H1 (cell line): Measurements from ENCODE around the gene LRRC10. TPM values are rescaled to one million over a fixed set of nuclear protein-coding genes. Genes with fewer than 3 reads are reported as not detected.
"Not testable (repeated sequence)": the region's sequence is repeated elsewhere in the genome, so short reads cannot be mapped to it uniquely, and the experiment has no call there.

ENCODE experiments used
- CTCF ChIA-PET: fragments of 300-600 bp; sonication (Branson Sonifier 250); formaldehyde crosslinking; loops from one replicate; lab custom pipeline; 2021; ENCODE audit not compliant: partially characterized antibody; lab: Charles Lee
- POLR2A ChIA-PET: fragments of 300-600 bp; sonication (Branson Sonifier 250); formaldehyde crosslinking; loops from one replicate; lab custom pipeline; 2021; ENCODE audit warnings: inconsistent platforms; ENCODE audit not compliant: partially characterized antibody; lab: Charles Lee
- DNase-seq, 2 experiments: peaks; one replicate each; pipeline versions ENCODE4 v3.0.0 to v3.0.0-alpha.2; 2010 to 2022; ENCODE audit warnings: low spot score in 2 of 2, low read depth in 1 of 2, mixed read lengths in 1 of 2
- FAIRE-seq: peaks from 2 replicates; lab custom pipeline; 2011; peaks lifted over from hg19 to GRCh38; lab: Jason Lieb, UNC
- H2AFZ ChIP-seq: 2 replicates; pipeline ENCODE4 v1.8.1; 2012; ENCODE audit warnings: low read length, inconsistent platforms
- H2AK5ac ChIP-seq: 2 replicates; pipeline ENCODE4 v1.6.1; 2013; ENCODE audit warnings: low read depth, low read length
- H2BK120ac ChIP-seq: replicated peaks from 2 replicates; pipeline ENCODE3; 2013; ENCODE audit warnings: low read depth, low read length, inconsistent platforms
- H2BK12ac ChIP-seq: 2 replicates; pipeline ENCODE4 v1.6.1; 2013; ENCODE audit warnings: low read depth, low read length
- H2BK15ac ChIP-seq: 2 replicates; pipeline ENCODE4 v1.6.1; 2013; ENCODE audit warnings: low read length
- H2BK20ac ChIP-seq: 2 replicates; pipeline ENCODE4 v1.6.1; 2013; ENCODE audit warnings: low read length
- H2BK5ac ChIP-seq: 2 replicates; pipeline ENCODE4 v1.6.1; 2013; ENCODE audit warnings: low read depth, low read length
- H3K14ac ChIP-seq: 2 replicates; pipeline ENCODE4 v1.6.1; 2013; ENCODE audit warnings: inconsistent platforms; ENCODE audit not compliant: insufficient read length
- H3K18ac ChIP-seq: 2 replicates; pipeline ENCODE4 v1.6.1; 2013; ENCODE audit warnings: low read length; ENCODE audit errors: extremely low read depth
- H3K23ac ChIP-seq: 2 replicates; pipeline ENCODE4 v1.6.1; 2013; ENCODE audit warnings: inconsistent platforms; ENCODE audit not compliant: insufficient read length
- H3K23me2 ChIP-seq: 2 replicates; pipeline ENCODE4 v1.6.1; 2013; ENCODE audit warnings: low read depth, low read length
- H3K27ac ChIP-seq: 2 replicates; pipeline ENCODE4 v1.6.1; 2011; ENCODE audit warnings: low read depth, low read length, inconsistent platforms
- H3K27me3 ChIP-seq, 4 experiments: replicated peaks in 1 of 4; 1 replicate in 1 of 4; 2 replicates in 3 of 4; pipeline versions ENCODE4 v1.6.1 to v1.8.1; 2011 to 2013; ENCODE audit warnings: low read length in 3 of 4, mild to moderate bottlenecking in 3 of 4, inconsistent platforms in 2 of 4, mixed read lengths in 2 of 4, moderate library complexity in 1 of 4; ENCODE audit not compliant: control insufficient read depth in 3 of 4, insufficient read depth in 3 of 4; ENCODE audit errors: extremely low read depth in 1 of 4
- H3K36me3 ChIP-seq, 4 experiments: 2 replicates each; pipeline versions ENCODE4 v1.6.1 to v1.8.1; 2011 to 2013; ENCODE audit warnings: mild to moderate bottlenecking in 4 of 4, low read length in 3 of 4, moderate library complexity in 2 of 4, control low read depth in 1 of 4, inconsistent platforms in 1 of 4; ENCODE audit not compliant: insufficient read depth in 4 of 4, control insufficient read depth in 2 of 4
- H3K4ac ChIP-seq: replicated peaks from 2 replicates; pipeline ENCODE3; 2013; ENCODE audit warnings: low read length, low read depth, mixed read lengths, inconsistent platforms; ENCODE audit not compliant: insufficient read length
- H3K4me1 ChIP-seq, 4 experiments: replicated peaks in 1 of 4; 1 replicate in 1 of 4; 2 replicates in 3 of 4; pipeline versions ENCODE4 v1.6.1 to v1.8.1; 2011 to 2013; ENCODE audit warnings: low read length in 3 of 4, inconsistent platforms in 2 of 4, mixed read lengths in 1 of 4; ENCODE audit not compliant: insufficient read depth in 4 of 4, control insufficient read depth in 3 of 4
- H3K4me2 ChIP-seq, 2 experiments: 2 replicates each; pipeline versions ENCODE4 v1.6.1 to v1.8.1; 2011 to 2013; ENCODE audit warnings: low read depth in 2 of 2, low read length in 2 of 2, control low read depth in 1 of 2, inconsistent platforms in 1 of 2, mild to moderate bottlenecking in 1 of 2; ENCODE audit not compliant: insufficient read depth in 1 of 2
- H3K4me3 ChIP-seq, 4 experiments: fragments of 200-600, 300-600 bp in 1 of 4; sonication (generic), shearing (Covaris generic), sonication (Bioruptor Twin) in 1 of 4; 2 replicates each; pipeline versions ENCODE4 v1.5.1 to v1.8.1; 2011 to 2016; ENCODE audit warnings: low read length in 4 of 4, low read depth in 3 of 4, control low read depth in 2 of 4, inconsistent platforms in 2 of 4, mild to moderate bottlenecking in 2 of 4, mixed read lengths in 1 of 4, moderate library complexity in 1 of 4; ENCODE audit not compliant: insufficient read depth in 2 of 4; ENCODE audit errors: extremely low read depth in 1 of 4
- H3K56ac ChIP-seq: replicated peaks from 2 replicates; pipeline ENCODE3; 2013; ENCODE audit warnings: low read depth, mild to moderate bottlenecking, mixed read lengths, low read length, inconsistent platforms; ENCODE audit not compliant: insufficient read length
- H3K79me1 ChIP-seq: 2 replicates; pipeline ENCODE4 v1.6.1; 2013; ENCODE audit warnings: low read depth, low read length, control low read depth
- H3K79me2 ChIP-seq, 2 experiments: 2 replicates each; pipeline versions ENCODE4 v1.6.1 to v1.8.1; 2012 to 2013; ENCODE audit warnings: low read length in 2 of 2, mild to moderate bottlenecking in 2 of 2, inconsistent platforms in 1 of 2; ENCODE audit not compliant: insufficient read depth in 2 of 2, control insufficient read depth in 1 of 2
- H3K9ac ChIP-seq, 4 experiments: replicated peaks in 1 of 4; 1 replicate in 1 of 4; 2 replicates in 3 of 4; pipeline versions ENCODE4 v1.6.1 to v1.8.1; 2011 to 2013; ENCODE audit warnings: low read depth in 3 of 4, low read length in 3 of 4, control low read depth in 2 of 4, mild to moderate bottlenecking in 2 of 4, moderate library complexity in 2 of 4, inconsistent platforms in 1 of 4; ENCODE audit errors: extremely low read depth in 1 of 4
- H3K9me3 ChIP-seq, 2 experiments: 2 replicates each; pipeline versions ENCODE4 v1.6.1 to v1.8.1; 2012 to 2013; ENCODE audit warnings: mild to moderate bottlenecking in 2 of 2, moderate library complexity in 2 of 2, control low read depth in 1 of 2, inconsistent platforms in 1 of 2, low read depth in 1 of 2, low read length in 1 of 2, mixed read lengths in 1 of 2; ENCODE audit not compliant: insufficient read depth in 2 of 2
- H4K20me1 ChIP-seq, 2 experiments: replicated peaks in 1 of 2; 2 replicates each; pipeline versions ENCODE3 to v1.8.1; 2011 to 2013; ENCODE audit warnings: inconsistent platforms in 2 of 2, low read length in 2 of 2, mild to moderate bottlenecking in 1 of 2; ENCODE audit not compliant: insufficient read depth in 2 of 2, control insufficient read depth in 1 of 2
- H4K5ac ChIP-seq: 2 replicates; pipeline ENCODE4 v1.6.1; 2013; ENCODE audit warnings: low read length, low read depth, mixed read lengths, inconsistent platforms; ENCODE audit not compliant: insufficient read length
- H4K8ac ChIP-seq: 2 replicates; pipeline ENCODE4 v1.8.0; 2013; ENCODE audit warnings: mild to moderate bottlenecking, moderate library complexity, low read length, inconsistent platforms; ENCODE audit not compliant: insufficient read depth; ENCODE audit errors: extremely low read depth
- H4K91ac ChIP-seq: replicated peaks from 2 replicates; pipeline ENCODE3; 2013; ENCODE audit warnings: low read length, mixed read lengths, inconsistent platforms; ENCODE audit not compliant: insufficient read length
- WGBS, 2 experiments: shearing (Covaris generic) in 1 of 2; methylation state at CpG; one replicate each; pipeline versions ENCODE4 v1.1.6 to v1.1.7; 2013 to 2015; ENCODE audit warnings: low lambda C conversion rate in 2 of 2, mixed read lengths in 2 of 2, inconsistent platforms in 1 of 2, low coverage in 1 of 2, missing lambda C conversion rate in 1 of 2; ENCODE audit not compliant: insufficient replicate concordance in 2 of 2, insufficient coverage in 1 of 2, insufficient read length in 1 of 2; ENCODE audit errors: extremely low coverage in 1 of 2, missing lambda C conversion rate in 1 of 2; 5-methylcytosine and 5-hydroxymethylcytosine counted together
- polyA plus RNA-seq, 7 experiments: library from polyadenylated mRNA; depleted of rRNA in 3 of 7; stranded (reverse) in 5 of 7; unstranded in 2 of 7; fragments of >200 nt in 5 of 7; fragments of 200-250 nt in 2 of 7; gene quantifications; 1 replicate in 5 of 7; 2 replicates in 1 of 7; 4 replicates in 1 of 7; pipeline versions ENCODE4 v1.2.1 to v1.2.3, GENCODE V29; 2011 to 2013; ENCODE audit warnings: missing spikeins in 2 of 7, mixed read lengths in 2 of 7
- total RNA-seq: library from RNA; stranded (reverse); fragmentation: NEBNext Ultra II Directional; extraction: Animal tissue kit (Norgen Biotek cat#: 25700); gene quantifications from 2 replicates; pipeline ENCODE4 v1.2.1, GENCODE V29; 2021

The LRRC10 gene
- total and polyA plus RNA-seq, 2 of the 8 experiments (the other 6 are each of a cell fraction or from before 2014, with no cell fraction given): not detected

DNA sequence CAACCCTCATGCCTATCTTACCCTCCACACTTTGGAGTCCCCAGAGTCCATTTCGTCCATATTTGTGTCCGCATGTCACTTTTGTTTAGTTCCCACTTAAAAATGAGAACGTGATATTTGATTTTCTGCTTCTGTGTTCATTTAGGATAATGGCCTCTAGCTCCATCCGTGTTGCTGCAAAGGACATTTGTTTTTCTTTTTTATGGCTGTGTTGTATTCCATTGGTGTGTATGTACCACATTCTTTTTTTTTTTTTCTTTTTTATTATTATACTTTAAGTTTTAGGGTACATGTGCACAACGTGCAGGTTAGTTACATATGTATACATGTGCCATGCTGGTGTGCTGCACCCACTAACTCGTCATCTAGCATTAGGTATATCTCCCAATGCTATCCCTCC, 7.2 kb downstream of the LRRC10 start:
- H3K23me2 ChIP-seq, H2AFZ ChIP-seq, H2AK5ac ChIP-seq, H3K23ac ChIP-seq, H2BK12ac ChIP-seq, H3K27ac ChIP-seq, H3K79me1 ChIP-seq, H3K79me2 ChIP-seq, FAIRE-seq, H3K9me3 ChIP-seq, H3K56ac ChIP-seq, H2BK20ac ChIP-seq, H4K5ac ChIP-seq, H3K4ac ChIP-seq, H2BK120ac ChIP-seq, H4K91ac ChIP-seq, H2BK5ac ChIP-seq, H3K14ac ChIP-seq, H3K18ac ChIP-seq, H4K8ac ChIP-seq, H3K27me3 ChIP-seq, H3K4me2 ChIP-seq, H4K20me1 ChIP-seq, H2BK15ac ChIP-seq, H3K4me1 ChIP-seq, H3K4me3 ChIP-seq, DNase-seq, CTCF ChIA-PET, H3K9ac ChIP-seq: not testable (repeated sequence)
- 88% methylated on average over 4 of the region's 6 CpGs; no CpG with 5 or more reads in 1 of the 2 experiments for WGBS, 2 experiments
- peaks cover 5 to 45% (median 25%) of the 10 kb centered on the region in 4 experiments for H3K36me3 ChIP-seq
- POLR2A ChIA-PET: interaction anchor here (0.6 to 1.2 kb wide), 5 partner anchors 9 to 440 kb away, joined by 3 to 7 read pairs (median 3); no protein-coding TSS in a partner anchor
